Panc1 (cell line): ENCODE data around the gene MYF6.

Source experiments
- CTCF ChIP-seq: fragments of 450-650 bp; IDR thresholded peaks from 2 replicates; pipeline ENCODE4 v1.5.1; 2017; ENCODE audit warnings: mild to moderate bottlenecking
- POLR2AphosphoS5 ChIP-seq: IDR thresholded peaks from 2 replicates; pipeline ENCODE4 v1.6.1; 2012; ENCODE audit warnings: mild to moderate bottlenecking, low read depth, low read length, moderate library complexity
- SIN3A ChIP-seq: IDR thresholded peaks from 2 replicates; pipeline ENCODE4 v1.6.1; 2012; ENCODE audit warnings: low read depth, mild to moderate bottlenecking, low read length, moderate library complexity, borderline replicate concordance; ENCODE audit not compliant: insufficient read depth
- TF ChIP-seq, protein P1 (sequence below), 2 experiments: IDR thresholded peaks; 2 replicates each; pipeline ENCODE4 v1.6.1; 2011 to 2012; ENCODE audit warnings: low read depth in 2 of 2, control low read depth in 1 of 2, low read length in 1 of 2, mild to moderate bottlenecking in 1 of 2, moderate library complexity in 1 of 2; ENCODE audit not compliant: insufficient read depth in 1 of 2

DNA sequence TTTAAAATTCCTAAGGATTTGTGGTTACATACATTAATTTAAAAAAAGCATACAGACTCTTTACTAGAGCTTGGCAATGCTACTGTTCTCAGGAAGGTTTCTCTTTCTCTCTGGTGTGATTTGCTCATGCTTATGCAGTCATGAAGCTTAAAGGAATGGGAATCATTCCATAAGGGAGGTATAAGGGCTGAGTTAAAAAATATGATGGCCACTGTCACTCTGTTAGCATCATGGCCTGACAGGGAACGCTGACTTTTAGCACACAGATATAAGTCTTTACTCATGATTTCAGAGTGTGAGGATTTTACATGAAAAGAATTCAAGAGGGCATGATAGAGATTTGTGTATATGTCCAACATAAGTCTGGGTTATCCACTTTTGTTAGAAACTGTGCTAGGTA, 13.1 kb downstream of the MYF6 start:
- TF ChIP-seq POLR2AphosphoS5 (no peak), CTCF (no peak), SIN3A (no peak)
- TF ChIP-seq, protein P1, sequence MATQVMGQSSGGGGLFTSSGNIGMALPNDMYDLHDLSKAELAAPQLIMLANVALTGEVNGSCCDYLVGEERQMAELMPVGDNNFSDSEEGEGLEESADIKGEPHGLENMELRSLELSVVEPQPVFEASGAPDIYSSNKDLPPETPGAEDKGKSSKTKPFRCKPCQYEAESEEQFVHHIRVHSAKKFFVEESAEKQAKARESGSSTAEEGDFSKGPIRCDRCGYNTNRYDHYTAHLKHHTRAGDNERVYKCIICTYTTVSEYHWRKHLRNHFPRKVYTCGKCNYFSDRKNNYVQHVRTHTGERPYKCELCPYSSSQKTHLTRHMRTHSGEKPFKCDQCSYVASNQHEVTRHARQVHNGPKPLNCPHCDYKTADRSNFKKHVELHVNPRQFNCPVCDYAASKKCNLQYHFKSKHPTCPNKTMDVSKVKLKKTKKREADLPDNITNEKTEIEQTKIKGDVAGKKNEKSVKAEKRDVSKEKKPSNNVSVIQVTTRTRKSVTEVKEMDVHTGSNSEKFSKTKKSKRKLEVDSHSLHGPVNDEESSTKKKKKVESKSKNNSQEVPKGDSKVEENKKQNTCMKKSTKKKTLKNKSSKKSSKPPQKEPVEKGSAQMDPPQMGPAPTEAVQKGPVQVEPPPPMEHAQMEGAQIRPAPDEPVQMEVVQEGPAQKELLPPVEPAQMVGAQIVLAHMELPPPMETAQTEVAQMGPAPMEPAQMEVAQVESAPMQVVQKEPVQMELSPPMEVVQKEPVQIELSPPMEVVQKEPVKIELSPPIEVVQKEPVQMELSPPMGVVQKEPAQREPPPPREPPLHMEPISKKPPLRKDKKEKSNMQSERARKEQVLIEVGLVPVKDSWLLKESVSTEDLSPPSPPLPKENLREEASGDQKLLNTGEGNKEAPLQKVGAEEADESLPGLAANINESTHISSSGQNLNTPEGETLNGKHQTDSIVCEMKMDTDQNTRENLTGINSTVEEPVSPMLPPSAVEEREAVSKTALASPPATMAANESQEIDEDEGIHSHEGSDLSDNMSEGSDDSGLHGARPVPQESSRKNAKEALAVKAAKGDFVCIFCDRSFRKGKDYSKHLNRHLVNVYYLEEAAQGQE (IDR thresholded peaks at IDR 0.05; ENCODE audit: insufficient read depth in 1 of 2, low read depth in 2 of 2, low read length in 1 of 2) = no peak
